Left renal pelvis (tissue), 4 donors: ENCODE results near the gene SLC39A11. TPM values are rescaled to one million over a fixed set of nuclear protein-coding genes. Genes with fewer than 3 reads are reported as not detected.

ENCODE experiments used
- DNase-seq, 4 donors: peaks; one replicate each; pipeline ENCODE4 v3.0.0-alpha.2; 2013; ENCODE audit warnings: low read depth in 4 of 4, low spot score in 3 of 4
- polyA plus RNA-seq, 4 donors: library from polyadenylated mRNA; unstranded; fragments of 120-200 nt; gene quantifications; one replicate each; pipeline ENCODE4 v1.2.1, GENCODE V29; 2013; ENCODE audit not compliant: insufficient read length in 4 of 4

Gene SLC39A11
- polyA plus RNA-seq, 4 donors = 11.7 to 28.4 (median 24.5) TPM

GRCh38 chr17:72677714-72678390 is 414.6 kb downstream of the SLC39A11 start:
- no peak for DNase-seq

- DNase-seq = no peak
Measured at GRCh38 chr17:72677108-72677507, 415.4 kb downstream of the SLC39A11 start.

- DNase-seq = no peak
Measured at GRCh38 chr17:72672729-72673128, 419.8 kb downstream of the SLC39A11 start.

GRCh38 chr17:72671016-72671415 is 421.5 kb downstream of the SLC39A11 start:
- DNase-seq = no peak

GRCh38 chr17:72667096-72668063 is 425.1 kb downstream of the SLC39A11 start:
- DNase-seq = no peak

GRCh38 chr17:72665852-72666851 is 426.3 kb downstream of the SLC39A11 start:
- DNase-seq = no peak

GRCh38 chr17:72662827-72663190 is 429.7 kb downstream of the SLC39A11 start:
- no peak for DNase-seq

- DNase-seq = no peak
Measured at GRCh38 chr17:72661945-72662826, 430.3 kb downstream of the SLC39A11 start.

- DNase-seq = no peak
Measured at GRCh38 chr17:72661116-72661944, 431.2 kb downstream of the SLC39A11 start.

- no peak for DNase-seq
Measured at GRCh38 chr17:72660274-72661115, 432.0 kb downstream of the SLC39A11 start.

- DNase-seq = no peak
Measured at GRCh38 chr17:72659811-72660210, 432.7 kb downstream of the SLC39A11 start.

GRCh38 chr17:72658675-72659074 is 433.8 kb downstream of the SLC39A11 start:
- no peak for DNase-seq

- no peak for DNase-seq
Measured at GRCh38 chr17:72657467-72658317, 434.8 kb downstream of the SLC39A11 start.

- DNase-seq = no peak
Measured at GRCh38 chr17:72656130-72656763, 436.2 kb downstream of the SLC39A11 start.

GRCh38 chr17:72654706-72655105 is 437.8 kb downstream of the SLC39A11 start:
- no peak for DNase-seq

- DNase-seq = no peak
Measured at GRCh38 chr17:72651988-72652387, 440.5 kb downstream of the SLC39A11 start.
